CD14-positive monocyte (primary cell): ENCODE measurements around the gene TNFRSF6B. TPM values are rescaled to one million over a fixed set of nuclear protein-coding genes. Genes with fewer than 3 reads are reported as not detected.

ENCODE experiments used
- DNase-seq, 3 donors: peaks; one replicate each; pipeline ENCODE4 v3.0.0-alpha.2; 2011 to 2022
- H2AFZ ChIP-seq: 2 replicates; pipeline ENCODE4 v1.6.0; 2012; ENCODE audit warnings: mild to moderate bottlenecking, low read depth, low read length, inconsistent platforms; ENCODE audit not compliant: insufficient read depth, poor library complexity, severe bottlenecking
- H3K27ac ChIP-seq, 2 donors: 1 replicate in 1 of 2; 2 replicates in 1 of 2; pipeline ENCODE4 v1.5.1; 2012 to 2013; ENCODE audit warnings: low read length in 2 of 2, control low read depth in 1 of 2, inconsistent platforms in 1 of 2, low read depth in 1 of 2, mild to moderate bottlenecking in 1 of 2
- H3K27me3 ChIP-seq, 2 donors: one replicate each; pipeline versions ENCODE4 v1.6.0 to v1.6.1; 2011 to 2013; ENCODE audit warnings: low read length in 2 of 2; ENCODE audit not compliant: control insufficient read depth in 2 of 2, insufficient read depth in 2 of 2
- H3K36me3 ChIP-seq, 2 donors: replicated peaks in 1 of 2; 1 replicate in 1 of 2; 2 replicates in 1 of 2; pipeline versions ENCODE4 v1.5.1 to v1.6.1; 2012 to 2013; ENCODE audit warnings: low read length in 2 of 2, control low read depth in 1 of 2, inconsistent platforms in 1 of 2, mild to moderate bottlenecking in 1 of 2; ENCODE audit not compliant: insufficient read depth in 2 of 2, control insufficient read depth in 1 of 2
- H3K4me1 ChIP-seq, 2 donors: 1 replicate in 1 of 2; 2 replicates in 1 of 2; pipeline versions ENCODE4 v1.5.1 to v1.6.1; 2012 to 2013; ENCODE audit warnings: low read length in 2 of 2, control low read depth in 1 of 2, inconsistent platforms in 1 of 2, mild to moderate bottlenecking in 1 of 2, moderate library complexity in 1 of 2; ENCODE audit not compliant: insufficient read depth in 2 of 2, control insufficient read depth in 1 of 2
- H3K4me2 ChIP-seq: replicated peaks from 2 replicates; pipeline ENCODE3; 2012; ENCODE audit warnings: low read length, moderate library complexity, mild to moderate bottlenecking; ENCODE audit not compliant: poor library complexity, severe bottlenecking; ENCODE audit errors: extremely low read depth
- H3K4me3 ChIP-seq, 3 experiments: fragments of 200-600 bp in 1 of 3; sonication (generic) in 1 of 3; replicated peaks in 1 of 3; 1 replicate in 2 of 3; 2 replicates in 1 of 3; pipeline ENCODE4 v1.5.1; 2011 to 2013; ENCODE audit warnings: low read length in 3 of 3, mild to moderate bottlenecking in 3 of 3, control low read depth in 2 of 3, low read depth in 2 of 3, inconsistent platforms in 1 of 3, moderate library complexity in 1 of 3
- H3K79me2 ChIP-seq: 2 replicates; pipeline ENCODE4 v1.6.0; 2012; ENCODE audit warnings: mild to moderate bottlenecking, control low read depth, inconsistent platforms, low read length, moderate library complexity; ENCODE audit not compliant: insufficient read depth
- H3K9ac ChIP-seq: 2 replicates; pipeline ENCODE4 v1.6.0; 2017; ENCODE audit warnings: low read length, mild to moderate bottlenecking; ENCODE audit not compliant: insufficient read depth, poor library complexity, severe bottlenecking
- H3K9me3 ChIP-seq, 2 donors: replicated peaks in 1 of 2; 1 replicate in 1 of 2; 2 replicates in 1 of 2; pipeline versions ENCODE4 v1.5.1 to v1.6.1; 2012 to 2013; ENCODE audit warnings: low read length in 2 of 2, control low read depth in 1 of 2; ENCODE audit not compliant: control insufficient read depth in 1 of 2, insufficient read depth in 1 of 2
- H4K20me1 ChIP-seq: 2 replicates; pipeline ENCODE4 v1.6.0; 2012; ENCODE audit warnings: mild to moderate bottlenecking, low read length, control low read depth, moderate library complexity; ENCODE audit not compliant: insufficient read depth
- H3K27ac Mint-ChIP-seq, 7 donors: one replicate each; pipeline ENCODE4 v1.8.0; 2020; ENCODE audit warnings: mild to moderate bottlenecking in 7 of 7, mixed read lengths in 7 of 7, moderate library complexity in 6 of 7, inconsistent platforms in 2 of 7
- H3K27me3 Mint-ChIP-seq, 3 donors: one replicate each; pipeline ENCODE4 v1.8.0; 2021 to 2022; ENCODE audit warnings: low read depth in 3 of 3, mild to moderate bottlenecking in 3 of 3, mixed read lengths in 3 of 3, moderate library complexity in 3 of 3, inconsistent platforms in 1 of 3
- H3K36me3 Mint-ChIP-seq, 2 donors: one replicate each; pipeline ENCODE4 v1.8.0; 2020; ENCODE audit warnings: mixed read lengths in 2 of 2, inconsistent platforms in 1 of 2, mild to moderate bottlenecking in 1 of 2
- H3K4me1 Mint-ChIP-seq: one replicate; pipeline ENCODE4 v1.8.0; 2020; ENCODE audit warnings: mild to moderate bottlenecking, mixed read lengths
- H3K4me3 Mint-ChIP-seq, 2 donors: one replicate each; pipeline ENCODE4 v1.8.0; 2020; ENCODE audit warnings: mild to moderate bottlenecking in 2 of 2, mixed read lengths in 2 of 2, moderate library complexity in 1 of 2
- H3K9me3 Mint-ChIP-seq, 7 donors: one replicate each; pipeline ENCODE4 v1.8.0; 2020 to 2022; ENCODE audit warnings: mixed read lengths in 7 of 7, mild to moderate bottlenecking in 6 of 7, moderate library complexity in 6 of 7, inconsistent platforms in 2 of 7
- WGBS: methylation state at CpG from one replicate; pipeline ENCODE4 v1.1.5; 2013; ENCODE audit warnings: missing lambda C conversion rate; ENCODE audit not compliant: insufficient coverage; 5-methylcytosine and 5-hydroxymethylcytosine counted together
- intact Hi-C, 2 donors: fragments of 100-400 bp; cut with micrococcal nuclease; formaldehyde crosslinking; loops; one replicate each; pipeline versions ENCODE4 v1.15.0 to v1.15.1; 2023
- polyA plus RNA-seq, 3 donors: library from polyadenylated mRNA; depleted of rRNA in 1 of 3; unstranded in 2 of 3; stranded (reverse) in 1 of 3; fragments of 300-500 nt in 2 of 3; fragments of >200 nt in 1 of 3; fragmentation: Illumina TruSeq in 2 of 3; gene quantifications; 1 replicate in 2 of 3; 2 replicates in 1 of 3; pipeline ENCODE4 v1.2.3, GENCODE V29; 2012 to 2021
- TF ChIP-seq, protein P1 (sequence below): fragments of 200-600 bp; IDR thresholded peaks from one replicate; pipeline ENCODE4 v1.8.0; 2022; ENCODE audit warnings: antibody characterized with exemption, mild to moderate bottlenecking

The TNFRSF6B gene
- polyA plus RNA-seq, 3 donors, result 6.5 TPM; not detected in 2

DNA sequence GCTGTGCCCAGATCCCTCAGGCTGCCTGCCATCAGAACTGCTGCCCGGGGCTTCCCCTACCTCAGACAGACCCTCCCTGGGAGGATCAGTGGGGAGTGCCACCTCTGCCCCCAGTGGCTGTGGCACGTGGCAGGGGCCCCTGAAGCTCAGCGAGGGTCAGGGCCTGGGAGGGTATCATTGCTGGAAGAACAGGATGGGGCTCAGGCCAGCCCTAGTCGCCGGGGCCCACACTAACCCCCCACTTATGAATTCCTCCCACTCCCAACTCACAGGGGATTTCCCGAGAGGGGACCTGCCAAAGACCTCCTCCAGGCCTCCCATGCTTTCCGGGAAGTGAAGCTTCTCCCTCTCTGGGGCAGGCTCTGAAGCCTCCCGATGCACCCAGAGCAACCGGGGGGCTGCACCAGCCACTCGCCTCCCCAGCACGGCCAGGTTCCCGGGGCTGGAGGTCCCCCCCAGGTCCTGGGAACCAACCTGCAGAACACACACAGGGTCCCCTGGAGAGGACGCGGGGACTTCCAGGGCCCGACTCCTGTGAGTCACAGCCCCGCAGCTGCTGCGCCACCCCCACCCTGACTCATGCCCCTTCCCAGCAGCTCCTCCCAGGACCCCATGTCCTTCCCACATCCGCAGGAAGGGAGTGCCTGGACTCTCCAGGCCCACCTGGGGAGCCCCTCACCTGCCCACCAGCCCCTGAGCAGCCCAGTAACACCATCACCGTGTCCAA lies 2.5 kb downstream of the TNFRSF6B start:
- no peaks in the 10 kb centered on the region for H3K9me3 Mint-ChIP-seq
- Histone ChIP-seq H4K20me1 (peaks cover 58% of the 10 kb centered on the region), H3K79me2 (no peaks in the 10 kb centered on the region), H3K4me3 (no peak overlapping the region), H3K4me1 (peaks cover 16% of the 10 kb centered on the region in 2 donors), H3K9me3 (no peaks in the 10 kb centered on the region), H3K36me3 (peaks cover 1 to 10% of the 10 kb centered on the region in 2 donors), H3K9ac (no peak overlapping the region), H3K4me2 (no peak overlapping the region), H3K27me3 (peaks cover 0 to 12% of the 10 kb centered on the region in 2 donors), H2AFZ (no peak overlapping the region), H3K27ac (no peak overlapping the region)
- H3K36me3 Mint-ChIP-seq, result peaks cover 5 to 12% of the 10 kb centered on the region in 2 donors
- H3K27ac Mint-ChIP-seq, result peak overlapping the region in 1 of 7 donors; percentile 41
- H3K4me3 Mint-ChIP-seq, result no peak overlapping the region
- intact Hi-C loops, result no loop called here
- WGBS, result 89% methylated on average over 18 of the region's 19 CpGs
- H3K4me1 Mint-ChIP-seq, result peaks cover 16% of the 10 kb centered on the region
- peak in 1 of 3 donors; percentile 51 for DNase-seq
- TF ChIP-seq, protein P1, sequence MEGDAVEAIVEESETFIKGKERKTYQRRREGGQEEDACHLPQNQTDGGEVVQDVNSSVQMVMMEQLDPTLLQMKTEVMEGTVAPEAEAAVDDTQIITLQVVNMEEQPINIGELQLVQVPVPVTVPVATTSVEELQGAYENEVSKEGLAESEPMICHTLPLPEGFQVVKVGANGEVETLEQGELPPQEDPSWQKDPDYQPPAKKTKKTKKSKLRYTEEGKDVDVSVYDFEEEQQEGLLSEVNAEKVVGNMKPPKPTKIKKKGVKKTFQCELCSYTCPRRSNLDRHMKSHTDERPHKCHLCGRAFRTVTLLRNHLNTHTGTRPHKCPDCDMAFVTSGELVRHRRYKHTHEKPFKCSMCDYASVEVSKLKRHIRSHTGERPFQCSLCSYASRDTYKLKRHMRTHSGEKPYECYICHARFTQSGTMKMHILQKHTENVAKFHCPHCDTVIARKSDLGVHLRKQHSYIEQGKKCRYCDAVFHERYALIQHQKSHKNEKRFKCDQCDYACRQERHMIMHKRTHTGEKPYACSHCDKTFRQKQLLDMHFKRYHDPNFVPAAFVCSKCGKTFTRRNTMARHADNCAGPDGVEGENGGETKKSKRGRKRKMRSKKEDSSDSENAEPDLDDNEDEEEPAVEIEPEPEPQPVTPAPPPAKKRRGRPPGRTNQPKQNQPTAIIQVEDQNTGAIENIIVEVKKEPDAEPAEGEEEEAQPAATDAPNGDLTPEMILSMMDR, result no peak
- peaks cover 2 to 21% (median 3%) of the 10 kb centered on the region in 3 donors for H3K27me3 Mint-ChIP-seq

GRCh38 chr20:63699466-63700198 lies 3.2 kb downstream of the TNFRSF6B start:
- Mint-ChIP-seq H3K9me3 (no peaks in the 10 kb centered on the region), H3K36me3 (peaks cover 8 to 17% of the 10 kb centered on the region in 2 donors), H3K4me3 (no peak overlapping the region), H3K4me1 (peaks cover 16% of the 10 kb centered on the region), H3K27me3 (peaks cover 2 to 21% (median 3%) of the 10 kb centered on the region in 3 donors), H3K27ac (peak overlapping the region in 1 of 7 donors; percentile 41)
- Histone ChIP-seq H4K20me1 (peaks cover 64% of the 10 kb centered on the region), H3K4me2 (no peak overlapping the region), H3K36me3 (peaks cover 9 to 12% of the 10 kb centered on the region in 2 donors), H3K27ac (no peak overlapping the region), H3K9ac (no peak overlapping the region), H3K27me3 (peaks cover 0 to 12% of the 10 kb centered on the region in 2 donors), H3K9me3 (no peaks in the 10 kb centered on the region), H3K4me1 (peaks cover 16% of the 10 kb centered on the region in 2 donors), H2AFZ (no peak overlapping the region), H3K4me3 (no peak overlapping the region), H3K79me2 (no peaks in the 10 kb centered on the region)
- DNase-seq, result peak in 1 of 3 donors; percentile 1
- intact Hi-C loops, result no loop called here
- 97% methylated on average over 22 of the region's 24 CpGs for WGBS
- TF ChIP-seq, protein P1, result no peak
